Keratinocyte (primary cell): Measurements from ENCODE around the gene COL7A1.

ENCODE experiments used
- EZH2 ChIP-seq: IDR thresholded peaks from one replicate; pipeline ENCODE4 v1.6.1; 2012; ENCODE audit warnings: inconsistent platforms, mild to moderate bottlenecking, low read length, moderate library complexity
- TF ChIP-seq, protein P1 (sequence below), 3 experiments: IDR thresholded peaks in 1 of 3; conservative IDR thresholded peaks in 1 of 3; optimal IDR thresholded peaks in 1 of 3; 2 replicates in 2 of 3; 3 replicates in 1 of 3; pipeline versions ENCODE3 to v1.5.1; 2011; ENCODE audit warnings: low read length in 3 of 3, mild to moderate bottlenecking in 3 of 3, moderate library complexity in 2 of 3, control low read depth in 1 of 3, inconsistent platforms in 1 of 3; ENCODE audit not compliant: insufficient read depth in 2 of 3; ENCODE audit errors: extremely low read depth in 1 of 3

DNA sequence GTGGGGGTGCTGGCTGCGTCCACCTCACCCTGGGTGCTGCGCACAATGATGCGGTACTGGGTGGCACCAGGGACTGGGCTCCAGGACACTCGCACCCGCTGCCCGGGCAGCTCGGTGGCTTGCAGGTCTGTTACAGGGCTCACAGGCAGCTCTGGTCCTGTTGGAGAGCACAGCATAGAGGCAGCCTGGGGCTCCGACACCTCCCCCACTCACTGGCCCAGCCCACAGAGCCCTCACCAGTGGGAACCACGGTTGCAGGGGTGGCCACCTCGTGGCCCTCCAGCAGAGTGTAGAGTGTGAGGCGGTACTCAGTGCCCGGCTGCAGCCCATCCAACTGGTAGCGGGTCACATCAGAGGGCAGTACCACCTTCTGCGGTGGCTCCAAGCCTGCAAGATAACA is 3.7 kb downstream of the COL7A1 start:
- TF ChIP-seq, protein P1, sequence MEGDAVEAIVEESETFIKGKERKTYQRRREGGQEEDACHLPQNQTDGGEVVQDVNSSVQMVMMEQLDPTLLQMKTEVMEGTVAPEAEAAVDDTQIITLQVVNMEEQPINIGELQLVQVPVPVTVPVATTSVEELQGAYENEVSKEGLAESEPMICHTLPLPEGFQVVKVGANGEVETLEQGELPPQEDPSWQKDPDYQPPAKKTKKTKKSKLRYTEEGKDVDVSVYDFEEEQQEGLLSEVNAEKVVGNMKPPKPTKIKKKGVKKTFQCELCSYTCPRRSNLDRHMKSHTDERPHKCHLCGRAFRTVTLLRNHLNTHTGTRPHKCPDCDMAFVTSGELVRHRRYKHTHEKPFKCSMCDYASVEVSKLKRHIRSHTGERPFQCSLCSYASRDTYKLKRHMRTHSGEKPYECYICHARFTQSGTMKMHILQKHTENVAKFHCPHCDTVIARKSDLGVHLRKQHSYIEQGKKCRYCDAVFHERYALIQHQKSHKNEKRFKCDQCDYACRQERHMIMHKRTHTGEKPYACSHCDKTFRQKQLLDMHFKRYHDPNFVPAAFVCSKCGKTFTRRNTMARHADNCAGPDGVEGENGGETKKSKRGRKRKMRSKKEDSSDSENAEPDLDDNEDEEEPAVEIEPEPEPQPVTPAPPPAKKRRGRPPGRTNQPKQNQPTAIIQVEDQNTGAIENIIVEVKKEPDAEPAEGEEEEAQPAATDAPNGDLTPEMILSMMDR (optimal IDR thresholded peaks at IDR 0.05 in 1 of 3, IDR thresholded peaks at IDR 0.05 in 1 of 3, conservative IDR thresholded peaks at IDR 0.05 in 1 of 3; ENCODE audit: extremely low read depth in 1 of 3, insufficient read depth in 2 of 3, low read length in 3 of 3), result no peak
- TF ChIP-seq EZH2, result no peak
